ENCODE data around the gene VSIG10. TPM values are rescaled to one million over a fixed set of nuclear protein-coding genes. Genes with fewer than 3 reads are reported as not detected.
"Not testable (repeated sequence)": the region's sequence is repeated elsewhere in the genome, so short reads cannot be mapped to it uniquely, and the experiment has no call there.

VSIG10 gene
- total and polyA plus RNA-seq, 5 experiments from 2014 or later, result 2.0 to 5.0 (median 3.1) TPM

- ATAC-seq, result no peak
- DNase-seq, result no peak
- no peaks in the 10 kb centered on the region for H3K9me3 Mint-ChIP-seq
- peaks cover 0 to 3% (median 0%) of the 10 kb centered on the region in 4 donors for H3K4me1 Mint-ChIP-seq
- H3K27me3 Mint-ChIP-seq, result no peaks in the 10 kb centered on the region
- H3K4me3 Mint-ChIP-seq, result no peak overlapping the region
- peak overlapping the region in 3 of 10 donors; percentile 5 to 65 (median 27) for H3K27ac Mint-ChIP-seq
- POLR2A ChIA-PET, result no interaction called here
- H3K36me3 Mint-ChIP-seq, result peaks cover 4 to 85% (median 15%) of the 10 kb centered on the region in 3 donors
These were observed 67.0 kb downstream of the VSIG10 start for GRCh38 chr12:118036672-118037411.

GRCh38 chr12:118035190-118036041 lies 68.4 kb downstream of the VSIG10 start:
- Mint-ChIP-seq H3K4me3 (no peak overlapping the region), H3K27me3 (no peaks in the 10 kb centered on the region), H3K4me1 (no peaks in the 10 kb centered on the region), H3K36me3 (peaks cover 4 to 87% (median 10%) of the 10 kb centered on the region in 3 donors), H3K9me3 (no peaks in the 10 kb centered on the region), H3K27ac (peak overlapping the region in 4 of 10 donors; percentile 5 to 71 (median 54))
- DNase-seq (no peak), ATAC-seq (no peak)
- POLR2A ChIA-PET, result no interaction called here

- POLR2A ChIA-PET, result no interaction called here
- peak overlapping the region in 4 of 10 donors; percentile 5 to 71 (median 54) for H3K27ac Mint-ChIP-seq
- no peaks in the 10 kb centered on the region for H3K4me1 Mint-ChIP-seq
- no peaks in the 10 kb centered on the region for H3K27me3 Mint-ChIP-seq
- H3K9me3 Mint-ChIP-seq, result no peaks in the 10 kb centered on the region
- H3K4me3 Mint-ChIP-seq, result no peak overlapping the region
- DNase-seq (no peak), ATAC-seq (no peak)
- peaks cover 4 to 89% (median 10%) of the 10 kb centered on the region in 3 donors for H3K36me3 Mint-ChIP-seq
These were observed 69.2 kb downstream of the VSIG10 start for GRCh38 chr12:118034429-118035189.

- H3K27me3 Mint-ChIP-seq, result no peaks in the 10 kb centered on the region
- no peak for ATAC-seq
- no peaks in the 10 kb centered on the region for H3K9me3 Mint-ChIP-seq
- H3K27ac Mint-ChIP-seq, result peak overlapping the region in 3 of 10 donors; percentile 11 to 52 (median 12)
- H3K4me3 Mint-ChIP-seq, result no peak overlapping the region
- POLR2A ChIA-PET, result no interaction called here
- H3K4me1 Mint-ChIP-seq, result no peaks in the 10 kb centered on the region
- peaks cover 4 to 88% (median 10%) of the 10 kb centered on the region in 3 donors for H3K36me3 Mint-ChIP-seq
- DNase-seq, result no peak
These were observed 69.9 kb downstream of the VSIG10 start for GRCh38 chr12:118033902-118034301.

- Mint-ChIP-seq H3K4me1 (no peaks in the 10 kb centered on the region), H3K36me3 (peaks cover 4 to 88% (median 13%) of the 10 kb centered on the region in 3 donors), H3K4me3 (no peak overlapping the region), H3K27ac (peak overlapping the region in 2 of 10 donors; percentile 12 to 18), H3K9me3 (no peaks in the 10 kb centered on the region), H3K27me3 (no peaks in the 10 kb centered on the region)
- no peak for DNase-seq
- POLR2A ChIA-PET, result no interaction called here
- no peak for ATAC-seq
These were observed 70.5 kb downstream of the VSIG10 start for GRCh38 chr12:118033323-118033722.

GRCh38 chr12:118032188-118032587 lies 71.6 kb downstream of the VSIG10 start:
- peak overlapping the region in 4 of 10 donors; percentile 9 to 75 (median 38) for H3K27ac Mint-ChIP-seq
- ATAC-seq, result no peak
- POLR2A ChIA-PET, result no interaction called here

GRCh38 chr12:118029166-118029565 lies 74.6 kb downstream of the VSIG10 start:
- H3K9me3 Mint-ChIP-seq, result no peaks in the 10 kb centered on the region
- no peak overlapping the region for H3K4me3 Mint-ChIP-seq
- H3K4me1 Mint-ChIP-seq, result no peaks in the 10 kb centered on the region
- peaks cover 0 to 86% (median 15%) of the 10 kb centered on the region in 3 donors for H3K36me3 Mint-ChIP-seq
- no peak for ATAC-seq
- DNase-seq, result no peak
- H3K27ac Mint-ChIP-seq, result no peak overlapping the region
- POLR2A ChIA-PET, result interaction anchor here (1.3 kb wide), 1 partner anchor 107 kb away, joined by 3 read pairs; the partner anchor contains the start of gene PEBP1
- H3K27me3 Mint-ChIP-seq, result no peaks in the 10 kb centered on the region

More at GRCh38 chr12:118032188-118032587, 71.6 kb downstream of the VSIG10 start:
- peak overlapping the region in 1 of 10 donors; percentile 12 for H3K4me3 Mint-ChIP-seq
- peaks cover 4 to 87% (median 10%) of the 10 kb centered on the region in 3 donors for H3K36me3 Mint-ChIP-seq
- no peaks in the 10 kb centered on the region for H3K9me3 Mint-ChIP-seq
- no peaks in the 10 kb centered on the region for H3K27me3 Mint-ChIP-seq
- no peak for DNase-seq
- no peaks in the 10 kb centered on the region for H3K4me1 Mint-ChIP-seq

- Mint-ChIP-seq H3K36me3 (peaks cover 0 to 77% (median 23%) of the 10 kb centered on the region in 3 donors), H3K27me3 (no peaks in the 10 kb centered on the region), H3K9me3 (no peaks in the 10 kb centered on the region)
These were observed 78.6 kb downstream of the VSIG10 start for GRCh38 chr12:118025168-118025567.

GRCh38 chr12:118023301-118023860 lies 80.4 kb downstream of the VSIG10 start:
- no peak for DNase-seq
- no peak overlapping the region for H3K4me3 Mint-ChIP-seq
- POLR2A ChIA-PET, result no interaction called here
- H3K27ac Mint-ChIP-seq, result no peak overlapping the region
- no peaks in the 10 kb centered on the region for H3K9me3 Mint-ChIP-seq
- peaks cover 0 to 70% (median 19%) of the 10 kb centered on the region in 3 donors for H3K36me3 Mint-ChIP-seq
- peaks cover 0 to 6% (median 2%) of the 10 kb centered on the region in 4 donors for H3K4me1 Mint-ChIP-seq
- ATAC-seq, result no peak
- no peaks in the 10 kb centered on the region for H3K27me3 Mint-ChIP-seq

More at GRCh38 chr12:118025168-118025567, 78.6 kb downstream of the VSIG10 start:
- DNase-seq (no peak), ATAC-seq (no peak)
- Mint-ChIP-seq H3K4me1 (peaks cover 0 to 6% (median 0%) of the 10 kb centered on the region in 4 donors), H3K4me3 (no peak overlapping the region), H3K27ac (peak overlapping the region in 3 of 10 donors; percentile 19 to 75 (median 62))
- POLR2A ChIA-PET, result no interaction called here

GRCh38 chr12:118022728-118023109 lies 81.1 kb downstream of the VSIG10 start:
- POLR2A ChIA-PET, result interaction anchor here (0.6 kb wide), 1 partner anchor 41 kb away, joined by 3 read pairs; no protein-coding TSS in a partner anchor
- DNase-seq (no peak), ATAC-seq (no peak)
- peaks cover 5 to 10% (median 7%) of the 10 kb centered on the region in 4 donors for H3K4me1 Mint-ChIP-seq
- H3K27ac Mint-ChIP-seq, result no peak overlapping the region
- H3K36me3 Mint-ChIP-seq, result peaks cover 0 to 65% (median 19%) of the 10 kb centered on the region in 3 donors
- H3K27me3 Mint-ChIP-seq, result no peaks in the 10 kb centered on the region
- no peak overlapping the region for H3K4me3 Mint-ChIP-seq
- H3K9me3 Mint-ChIP-seq, result no peaks in the 10 kb centered on the region

- H3K9me3 Mint-ChIP-seq, ATAC-seq, H3K27me3 Mint-ChIP-seq, DNase-seq, H3K4me3 Mint-ChIP-seq: not testable (repeated sequence)
- H3K4me1 Mint-ChIP-seq, result peaks cover 10 to 13% (median 10%) of the 10 kb centered on the region in 4 donors
- H3K36me3 Mint-ChIP-seq, result peaks cover 0 to 60% (median 19%) of the 10 kb centered on the region in 3 donors
- POLR2A ChIA-PET, result interaction anchor here (0.6 kb wide), 1 partner anchor 42 kb away, joined by 3 read pairs; no protein-coding TSS in a partner anchor
- H3K27ac Mint-ChIP-seq, result peak overlapping the region in 6 of 10 donors; percentile 29 to 83 (median 50)
These were observed 81.6 kb downstream of the VSIG10 start for GRCh38 chr12:118022097-118022727.

Data from naive thymus-derived CD8-positive, alpha-beta T cell (primary cell).